Measurements from ENCODE around the gene DDB1. TPM values are rescaled to one million over a fixed set of nuclear protein-coding genes. Genes with fewer than 3 reads are reported as not detected.

Gene DDB1
- total RNA-seq, 2 experiments from 2014 or later = 202 to 214 TPM

- Mint-ChIP-seq H3K4me1 (ENCODE audit: low read depth) (peaks cover 48% of the 10 kb centered on the region), H3K4me3 (peak within 1 kb of the TSS; percentile 79), H3K27me3 (ENCODE audit: low read depth) (no peaks in the 10 kb centered on the region), H3K27ac (peak within 1 kb of the TSS; percentile 79), H3K9me3 (ENCODE audit: insufficient read depth) (no peaks in the 10 kb centered on the region), H3K36me3 (ENCODE audit: low read depth) (peaks cover 25% of the 10 kb centered on the region)
- ATAC-seq = peak; percentile 87
- CTCF ChIA-PET = interaction anchor here (0.6 to 4.3 kb wide), 23 partner anchors 13 to 381 kb away, joined by 3 to 32 read pairs (median 4); partner anchors contain the start of genes CYB561A3, DDB1, TKFC and TMEM109
- peak; percentile 84 for DNase-seq
- POLR2A ChIA-PET = interaction anchor here (1.0 to 1.2 kb wide), 3 partner anchors 41 to 152 kb away, joined by 4 read pairs; partner anchors contain the start of genes CPSF7 and SDHAF2
Observed at GRCh38 chr11:61294717-61295595, 37.9 kb downstream of the DDB1 start, which contains the start of gene VWCE. VWCE (minus strand) TSS chr11:61295316; CDS start chr11:61295037, 279 bp downstream.

GRCh38 chr11:61293867-61294716 is 38.8 kb downstream of the DDB1 start:
- Mint-ChIP-seq H3K9me3 (ENCODE audit: insufficient read depth) (no peaks in the 10 kb centered on the region), H3K4me3 (peak overlapping the region; percentile 79), H3K36me3 (ENCODE audit: low read depth) (peaks cover 19% of the 10 kb centered on the region), H3K4me1 (ENCODE audit: low read depth) (peaks cover 42% of the 10 kb centered on the region), H3K27ac (peak overlapping the region; percentile 79), H3K27me3 (ENCODE audit: low read depth) (no peaks in the 10 kb centered on the region)
- ChIA-PET CTCF (interaction anchor here (0.9 to 4.3 kb wide), 24 partner anchors 12 to 380 kb away, joined by 3 to 32 read pairs (median 4); partner anchors contain the start of genes CYB561A3, DDB1, TKFC and TMEM109), POLR2A (interaction anchor here (1.0 to 1.2 kb wide), 4 partner anchors 12 to 153 kb away, joined by 3 to 4 read pairs (median 4); partner anchors contain the start of genes CPSF7 and SDHAF2)
- ATAC-seq = peak; percentile 48
- peak; percentile 51 for DNase-seq

- DNase-seq (no peak), ATAC-seq (no peak)
- peaks cover 4% of the 10 kb centered on the region for H3K36me3 Mint-ChIP-seq (ENCODE audit: low read depth)
- H3K4me1 Mint-ChIP-seq (ENCODE audit: low read depth) = peaks cover 25% of the 10 kb centered on the region
- H3K27ac Mint-ChIP-seq = no peak overlapping the region
- ChIA-PET CTCF (interaction anchor here (4.3 kb wide), 1 partner anchor 38 kb away, joined by 32 read pairs; no protein-coding TSS in a partner anchor), POLR2A (no interaction called here)
- H3K9me3 Mint-ChIP-seq (ENCODE audit: insufficient read depth) = no peaks in the 10 kb centered on the region
- no peak overlapping the region for H3K4me3 Mint-ChIP-seq
- no peaks in the 10 kb centered on the region for H3K27me3 Mint-ChIP-seq (ENCODE audit: low read depth)
Observed at GRCh38 chr11:61292356-61292755, 40.5 kb downstream of the DDB1 start.

- Mint-ChIP-seq H3K27ac (no peak overlapping the region), H3K9me3 (ENCODE audit: insufficient read depth) (no peaks in the 10 kb centered on the region), H3K27me3 (ENCODE audit: low read depth) (no peaks in the 10 kb centered on the region), H3K36me3 (ENCODE audit: low read depth) (peaks cover 1% of the 10 kb centered on the region), H3K4me1 (ENCODE audit: low read depth) (peaks cover 19% of the 10 kb centered on the region), H3K4me3 (no peak overlapping the region)
- ATAC-seq (no peak), DNase-seq (no peak)
- ChIA-PET CTCF (interaction anchor here (0.8 to 1.2 kb wide), 2 partner anchors 9 to 37 kb away, joined by 3 to 4 read pairs; no protein-coding TSS in a partner anchor), POLR2A (interaction anchor here (0.7 kb wide), 1 partner anchor 35 kb away, joined by 3 read pairs; no protein-coding TSS in a partner anchor)
Observed at GRCh38 chr11:61290905-61291690, 41.8 kb downstream of the DDB1 start.

GRCh38 chr11:61287338-61287977 is 45.4 kb downstream of the DDB1 start:
- ChIA-PET POLR2A (no interaction called here), CTCF (no interaction called here)
- no peaks in the 10 kb centered on the region for H3K27me3 Mint-ChIP-seq (ENCODE audit: low read depth)
- H3K9me3 Mint-ChIP-seq (ENCODE audit: insufficient read depth) = no peaks in the 10 kb centered on the region
- H3K27ac Mint-ChIP-seq = no peak overlapping the region
- DNase-seq (no peak), ATAC-seq (no peak)
- H3K36me3 Mint-ChIP-seq (ENCODE audit: low read depth) = peaks cover 2% of the 10 kb centered on the region
- no peak overlapping the region for H3K4me3 Mint-ChIP-seq
- H3K4me1 Mint-ChIP-seq (ENCODE audit: low read depth) = peaks cover 2% of the 10 kb centered on the region

GRCh38 chr11:61283613-61284012 is 49.3 kb downstream of the DDB1 start:
- Mint-ChIP-seq H3K9me3 (ENCODE audit: insufficient read depth) (no peaks in the 10 kb centered on the region), H3K27me3 (ENCODE audit: low read depth) (no peaks in the 10 kb centered on the region), H3K36me3 (ENCODE audit: low read depth) (peaks cover 2% of the 10 kb centered on the region), H3K4me3 (no peak overlapping the region), H3K27ac (no peak overlapping the region), H3K4me1 (ENCODE audit: low read depth) (no peaks in the 10 kb centered on the region)
- ChIA-PET CTCF (no interaction called here), POLR2A (no interaction called here)
- no peak for DNase-seq
- ATAC-seq = no peak

GRCh38 chr11:61281581-61282250 is 51.2 kb downstream of the DDB1 start:
- CTCF ChIA-PET = interaction anchor here (0.8 to 2.4 kb wide), 7 partner anchors 9 to 104 kb away, joined by 3 to 10 read pairs (median 3); partner anchors contain the start of gene VWCE
- DNase-seq = peak; percentile 38
- POLR2A ChIA-PET = interaction anchor here (0.8 to 1.0 kb wide), 2 partner anchors 11 to 35 kb away, joined by 3 read pairs; no protein-coding TSS in a partner anchor
- no peak overlapping the region for H3K4me3 Mint-ChIP-seq
- no peak overlapping the region for H3K27ac Mint-ChIP-seq
- no peaks in the 10 kb centered on the region for H3K27me3 Mint-ChIP-seq (ENCODE audit: low read depth)
- H3K9me3 Mint-ChIP-seq (ENCODE audit: insufficient read depth) = no peaks in the 10 kb centered on the region
- no peaks in the 10 kb centered on the region for H3K4me1 Mint-ChIP-seq (ENCODE audit: low read depth)
- H3K36me3 Mint-ChIP-seq (ENCODE audit: low read depth) = peaks cover 2% of the 10 kb centered on the region
- ATAC-seq = peak; percentile 77

GRCh38 chr11:61280883-61281580 is 51.9 kb downstream of the DDB1 start:
- ATAC-seq (no peak), DNase-seq (no peak)
- Mint-ChIP-seq H3K36me3 (ENCODE audit: low read depth) (peaks cover under 1% of the 10 kb centered on the region), H3K27ac (no peak overlapping the region), H3K4me1 (ENCODE audit: low read depth) (no peaks in the 10 kb centered on the region), H3K4me3 (no peak overlapping the region), H3K27me3 (ENCODE audit: low read depth) (no peaks in the 10 kb centered on the region), H3K9me3 (ENCODE audit: insufficient read depth) (no peaks in the 10 kb centered on the region)
- POLR2A ChIA-PET = no interaction called here
- CTCF ChIA-PET = interaction anchor here (1.5 to 2.4 kb wide), 2 partner anchors 14 to 104 kb away, joined by 3 to 10 read pairs; partner anchors contain the start of gene VWCE

GRCh38 chr11:61279934-61280659 is 52.8 kb downstream of the DDB1 start:
- Mint-ChIP-seq H3K9me3 (ENCODE audit: insufficient read depth) (no peaks in the 10 kb centered on the region), H3K36me3 (ENCODE audit: low read depth) (no peaks in the 10 kb centered on the region), H3K4me3 (no peak overlapping the region), H3K27me3 (ENCODE audit: low read depth) (no peaks in the 10 kb centered on the region), H3K27ac (no peak overlapping the region), H3K4me1 (ENCODE audit: low read depth) (no peaks in the 10 kb centered on the region)
- ATAC-seq (no peak), DNase-seq (no peak)
- ChIA-PET CTCF (interaction anchor here (1.5 kb wide), 1 partner anchor 105 kb away, joined by 3 read pairs; no protein-coding TSS in a partner anchor), POLR2A (no interaction called here)

All from activated CD8-positive, alpha-beta T cell treated with anti-CD3 and anti-CD28 coated beads, Interleukin-2, amount 10 ng/mL, durations not matched to agents 7 days and 5 days (primary cell).